ENCODE data around the gene MALRD1.

The MALRD1 gene

GRCh38 chr10:19588608-19589007 is 540.0 kb downstream of the MALRD1 start:
- Histone ChIP-seq H3K36me3 (ENCODE audit: control insufficient read depth in 4 of 4, insufficient read depth in 4 of 4, low read length in 3 of 4) (no peaks in the 10 kb centered on the region), H3K27me3 (replicated peaks in 2 of 5; ENCODE audit: control insufficient read depth in 4 of 5, insufficient read depth in 5 of 5, low read length in 4 of 5) (no peaks in the 10 kb centered on the region), H3K9me3 (ENCODE audit: control extremely low read depth in 1 of 5, control insufficient read depth in 4 of 5, insufficient read depth in 2 of 5, low read depth in 1 of 5, low read length in 4 of 5) (peaks cover 0 to 2% (median 0%) of the 10 kb centered on the region in 5 experiments), H3K4me1 (ENCODE audit: control extremely low read depth in 1 of 4, control insufficient read depth in 4 of 4, insufficient read depth in 4 of 4, low read length in 3 of 4) (no peaks in the 10 kb centered on the region), H3K27ac (ENCODE audit: insufficient read depth in 1 of 2, low read depth in 1 of 2, low read length in 2 of 2, poor library complexity in 1 of 2, severe bottlenecking in 2 of 2) (no peak overlapping the region), H3K4me3 (ENCODE audit: control insufficient read depth in 1 of 7, extremely low read depth in 1 of 7, insufficient read depth in 4 of 7, low read depth in 2 of 7, low read length in 6 of 7) (no peak overlapping the region)
- ChIA-PET POLR2A (no interaction called here), CTCF (no interaction called here)
- DNase-seq = no peak
- WGBS (ENCODE audit: insufficient coverage) = 78% methylated on average over 6 of the region's 8 CpGs

GRCh38 chr10:19592276-19592675 is 543.7 kb downstream of the MALRD1 start:
- H3K36me3 ChIP-seq (ENCODE audit: control insufficient read depth in 4 of 4, insufficient read depth in 4 of 4, low read length in 3 of 4) = no peaks in the 10 kb centered on the region
- no peak overlapping the region for H3K27ac ChIP-seq (ENCODE audit: insufficient read depth in 1 of 2, low read depth in 1 of 2, low read length in 2 of 2, poor library complexity in 1 of 2, severe bottlenecking in 2 of 2)
- H3K4me1 ChIP-seq (ENCODE audit: control extremely low read depth in 1 of 4, control insufficient read depth in 4 of 4, insufficient read depth in 4 of 4, low read length in 3 of 4) = no peaks in the 10 kb centered on the region
- 93% methylated on average over 3 of the region's 5 CpGs for WGBS (ENCODE audit: insufficient coverage)
- CTCF ChIA-PET = no interaction called here
- H3K4me3 ChIP-seq (ENCODE audit: control insufficient read depth in 1 of 7, extremely low read depth in 1 of 7, insufficient read depth in 4 of 7, low read depth in 2 of 7, low read length in 6 of 7) = no peak overlapping the region
- peaks cover 0 to under 1% (median 0%) of the 10 kb centered on the region in 5 experiments for H3K9me3 ChIP-seq (ENCODE audit: control extremely low read depth in 1 of 5, control insufficient read depth in 4 of 5, insufficient read depth in 2 of 5, low read depth in 1 of 5, low read length in 4 of 5)
- DNase-seq = no peak
- no peaks in the 10 kb centered on the region for H3K27me3 ChIP-seq (replicated peaks in 2 of 5; ENCODE audit: control insufficient read depth in 4 of 5, insufficient read depth in 5 of 5, low read length in 4 of 5)
- POLR2A ChIA-PET = no interaction called here

- Histone ChIP-seq H3K4me1 (ENCODE audit: control extremely low read depth in 1 of 4, control insufficient read depth in 4 of 4, insufficient read depth in 4 of 4, low read length in 3 of 4) (no peaks in the 10 kb centered on the region), H3K4me3 (ENCODE audit: control insufficient read depth in 1 of 7, extremely low read depth in 1 of 7, insufficient read depth in 4 of 7, low read depth in 2 of 7, low read length in 6 of 7) (no peak overlapping the region), H3K27me3 (replicated peaks in 2 of 5; ENCODE audit: control insufficient read depth in 4 of 5, insufficient read depth in 5 of 5, low read length in 4 of 5) (no peaks in the 10 kb centered on the region), H3K36me3 (ENCODE audit: control insufficient read depth in 4 of 4, insufficient read depth in 4 of 4, low read length in 3 of 4) (no peaks in the 10 kb centered on the region), H3K9me3 (ENCODE audit: control extremely low read depth in 1 of 5, control insufficient read depth in 4 of 5, insufficient read depth in 2 of 5, low read depth in 1 of 5, low read length in 4 of 5) (no peaks in the 10 kb centered on the region), H3K27ac (ENCODE audit: insufficient read depth in 1 of 2, low read depth in 1 of 2, low read length in 2 of 2, poor library complexity in 1 of 2, severe bottlenecking in 2 of 2) (no peak overlapping the region)
- POLR2A ChIA-PET = no interaction called here
- 100% methylated on average over 1 of the region's 9 CpGs for WGBS (ENCODE audit: insufficient coverage)
- CTCF ChIA-PET = no interaction called here
- DNase-seq = peak in 2 of 3 donors; percentile 15 to 45
These were observed 546.7 kb downstream of the MALRD1 start for GRCh38 chr10:19595212-19595845.

- Histone ChIP-seq H3K9me3 (ENCODE audit: control extremely low read depth in 1 of 5, control insufficient read depth in 4 of 5, insufficient read depth in 2 of 5, low read depth in 1 of 5, low read length in 4 of 5) (no peaks in the 10 kb centered on the region), H3K36me3 (ENCODE audit: control insufficient read depth in 4 of 4, insufficient read depth in 4 of 4, low read length in 3 of 4) (no peaks in the 10 kb centered on the region), H3K27ac (ENCODE audit: insufficient read depth in 1 of 2, low read depth in 1 of 2, low read length in 2 of 2, poor library complexity in 1 of 2, severe bottlenecking in 2 of 2) (no peak overlapping the region), H3K27me3 (replicated peaks in 2 of 5; ENCODE audit: control insufficient read depth in 4 of 5, insufficient read depth in 5 of 5, low read length in 4 of 5) (no peaks in the 10 kb centered on the region), H3K4me3 (ENCODE audit: control insufficient read depth in 1 of 7, extremely low read depth in 1 of 7, insufficient read depth in 4 of 7, low read depth in 2 of 7, low read length in 6 of 7) (no peak overlapping the region), H3K4me1 (ENCODE audit: control extremely low read depth in 1 of 4, control insufficient read depth in 4 of 4, insufficient read depth in 4 of 4, low read length in 3 of 4) (no peaks in the 10 kb centered on the region)
- CTCF ChIA-PET = no interaction called here
- DNase-seq = no peak
- no CpG with 5 or more reads among the region's 2 CpGs for WGBS (ENCODE audit: insufficient coverage)
- POLR2A ChIA-PET = no interaction called here
These were observed 557.2 kb downstream of the MALRD1 start for GRCh38 chr10:19605806-19606205.

- POLR2A ChIA-PET = no interaction called here
- Histone ChIP-seq H3K27me3 (replicated peaks in 2 of 5; ENCODE audit: control insufficient read depth in 4 of 5, insufficient read depth in 5 of 5, low read length in 4 of 5) (no peaks in the 10 kb centered on the region), H3K4me3 (ENCODE audit: control insufficient read depth in 1 of 7, extremely low read depth in 1 of 7, insufficient read depth in 4 of 7, low read depth in 2 of 7, low read length in 6 of 7) (no peak overlapping the region), H3K9me3 (ENCODE audit: control extremely low read depth in 1 of 5, control insufficient read depth in 4 of 5, insufficient read depth in 2 of 5, low read depth in 1 of 5, low read length in 4 of 5) (no peaks in the 10 kb centered on the region), H3K36me3 (ENCODE audit: control insufficient read depth in 4 of 4, insufficient read depth in 4 of 4, low read length in 3 of 4) (peaks cover 0 to 3% (median 0%) of the 10 kb centered on the region in 4 experiments), H3K27ac (ENCODE audit: insufficient read depth in 1 of 2, low read depth in 1 of 2, low read length in 2 of 2, poor library complexity in 1 of 2, severe bottlenecking in 2 of 2) (no peak overlapping the region), H3K4me1 (ENCODE audit: control extremely low read depth in 1 of 4, control insufficient read depth in 4 of 4, insufficient read depth in 4 of 4, low read length in 3 of 4) (no peaks in the 10 kb centered on the region)
- 100% methylated on average over 3 of the region's 4 CpGs for WGBS (ENCODE audit: insufficient coverage)
- DNase-seq = no peak
- CTCF ChIA-PET = interaction anchor here (1.5 kb wide), 1 partner anchor 10 kb away, joined by 7 read pairs; no protein-coding TSS in a partner anchor
These were observed 558.4 kb downstream of the MALRD1 start for GRCh38 chr10:19606968-19607367.

DNA sequence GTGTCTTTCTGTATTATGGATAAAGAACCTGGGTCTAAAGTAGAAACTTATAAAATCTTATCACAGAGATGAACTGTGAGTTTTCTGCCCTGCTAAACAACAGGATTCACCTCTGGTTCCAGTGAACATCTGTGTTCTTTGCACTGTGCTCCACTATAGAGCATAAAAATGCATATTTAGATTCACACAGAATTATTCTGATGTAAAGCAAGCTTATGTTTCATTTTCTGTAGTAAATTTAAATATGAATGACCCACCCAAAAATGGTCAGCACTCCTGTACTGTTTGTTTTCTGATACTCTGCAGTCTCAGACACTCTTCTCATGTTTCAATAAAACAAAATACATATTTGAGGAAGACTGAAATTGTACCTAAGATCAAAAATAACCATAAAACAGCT is 563.2 kb downstream of the MALRD1 start:
- peaks cover 0 to 5% (median 0%) of the 10 kb centered on the region in 5 experiments for H3K9me3 ChIP-seq (ENCODE audit: control extremely low read depth in 1 of 5, control insufficient read depth in 4 of 5, insufficient read depth in 2 of 5, low read depth in 1 of 5, low read length in 4 of 5)
- H3K27me3 ChIP-seq (replicated peaks in 2 of 5; ENCODE audit: control insufficient read depth in 4 of 5, insufficient read depth in 5 of 5, low read length in 4 of 5) = no peaks in the 10 kb centered on the region
- ChIA-PET CTCF (interaction anchor here (1.0 kb wide), 1 partner anchor 11 kb away, joined by 3 read pairs; no protein-coding TSS in a partner anchor), POLR2A (no interaction called here)
- H3K4me1 ChIP-seq (ENCODE audit: control extremely low read depth in 1 of 4, control insufficient read depth in 4 of 4, insufficient read depth in 4 of 4, low read length in 3 of 4) = no peaks in the 10 kb centered on the region
- H3K4me3 ChIP-seq (ENCODE audit: control insufficient read depth in 1 of 7, extremely low read depth in 1 of 7, insufficient read depth in 4 of 7, low read depth in 2 of 7, low read length in 6 of 7) = no peak overlapping the region
- DNase-seq = no peak
- H3K36me3 ChIP-seq (ENCODE audit: control insufficient read depth in 4 of 4, insufficient read depth in 4 of 4, low read length in 3 of 4) = peaks cover 0 to 5% (median 2%) of the 10 kb centered on the region in 4 experiments
- H3K27ac ChIP-seq (ENCODE audit: insufficient read depth in 1 of 2, low read depth in 1 of 2, low read length in 2 of 2, poor library complexity in 1 of 2, severe bottlenecking in 2 of 2) = no peak overlapping the region

DNA sequence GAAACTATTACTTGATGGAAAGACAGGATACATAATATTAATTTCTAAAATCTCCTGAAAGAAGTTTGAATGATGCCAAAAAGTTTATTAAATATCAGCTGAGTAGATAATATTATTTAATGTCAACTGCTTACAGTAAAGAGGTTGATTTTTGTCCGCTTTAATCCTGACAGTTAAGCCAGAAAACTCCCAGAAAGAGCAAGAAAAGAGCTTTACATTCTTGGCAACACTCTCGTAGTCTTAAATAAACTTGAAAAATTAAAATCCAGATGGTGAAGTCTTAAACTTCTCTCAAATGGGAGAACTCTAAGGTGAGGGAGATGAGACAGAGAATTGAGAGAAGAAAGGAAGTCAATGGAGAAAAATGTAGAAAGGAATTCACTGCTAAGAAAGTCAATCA is 568.4 kb downstream of the MALRD1 start:
- Histone ChIP-seq H3K27ac (ENCODE audit: insufficient read depth in 1 of 2, low read depth in 1 of 2, low read length in 2 of 2, poor library complexity in 1 of 2, severe bottlenecking in 2 of 2) (no peak overlapping the region), H3K4me3 (ENCODE audit: control insufficient read depth in 1 of 7, extremely low read depth in 1 of 7, insufficient read depth in 4 of 7, low read depth in 2 of 7, low read length in 6 of 7) (no peak overlapping the region), H3K36me3 (ENCODE audit: control insufficient read depth in 4 of 4, insufficient read depth in 4 of 4, low read length in 3 of 4) (peaks cover 0 to 5% (median 0%) of the 10 kb centered on the region in 4 experiments), H3K9me3 (ENCODE audit: control extremely low read depth in 1 of 5, control insufficient read depth in 4 of 5, insufficient read depth in 2 of 5, low read depth in 1 of 5, low read length in 4 of 5) (peaks cover 0 to 5% (median 0%) of the 10 kb centered on the region in 5 experiments), H3K27me3 (replicated peaks in 2 of 5; ENCODE audit: control insufficient read depth in 4 of 5, insufficient read depth in 5 of 5, low read length in 4 of 5) (no peaks in the 10 kb centered on the region), H3K4me1 (ENCODE audit: control extremely low read depth in 1 of 4, control insufficient read depth in 4 of 4, insufficient read depth in 4 of 4, low read length in 3 of 4) (no peaks in the 10 kb centered on the region)
- DNase-seq = no peak
- POLR2A ChIA-PET = no interaction called here
- CTCF ChIA-PET = interaction anchor here (1.5 to 1.9 kb wide), 2 partner anchors 10 to 205 kb away, joined by 4 to 7 read pairs; no protein-coding TSS in a partner anchor
- no CpG with 5 or more reads among the region's 2 CpGs for WGBS (ENCODE audit: insufficient coverage)
